GM12878 (cell line): ENCODE measurements around the gene CLSTN2. TPM values are rescaled to one million over a fixed set of nuclear protein-coding genes. Genes with fewer than 3 reads are reported as not detected.

Experiments
- CTCF ChIP-seq, 3 experiments: IDR thresholded peaks in 2 of 3; conservative IDR thresholded peaks in 1 of 3; 2 replicates each; pipeline ENCODE4 v1.5.1; 2011; ENCODE audit warnings: low read depth in 3 of 3, low read length in 3 of 3, mild to moderate bottlenecking in 3 of 3, control low read depth in 2 of 3, moderate library complexity in 2 of 3, inconsistent platforms in 1 of 3, mixed read lengths in 1 of 3; ENCODE audit not compliant: control insufficient read depth in 2 of 3, insufficient read depth in 1 of 3; ENCODE audit errors: extremely low read depth in 1 of 3
- CUX1 ChIP-seq: IDR thresholded peaks from 2 replicates; pipeline ENCODE4 v1.6.1; 2012; ENCODE audit warnings: improper control_type of control experiment, low read depth, low read length; ENCODE audit not compliant: insufficient replicate concordance
- EZH2 ChIP-seq: IDR thresholded peaks from 2 replicates; pipeline ENCODE4 v1.6.1; 2012; ENCODE audit warnings: low read depth, mild to moderate bottlenecking, control low read depth, inconsistent platforms, low read length, borderline replicate concordance; ENCODE audit not compliant: control insufficient read depth
- HDGF ChIP-seq: fragments of 450-650 bp; IDR thresholded peaks from 2 replicates; pipeline ENCODE4 v1.6.1; 2016; ENCODE audit warnings: antibody characterized with exemption
- polyA plus RNA-seq, 11 experiments: library from polyadenylated mRNA; depleted of rRNA in 4 of 11; unstranded in 6 of 11; stranded (reverse) in 5 of 11; fragments of >200 nt; fragmentation: Nextera tagmentation in 4 of 11; fragmentation: Illumina TruSeq in 1 of 11; extraction: Ambion mirVana in 4 of 11; extraction: Trizol in 1 of 11; gene quantifications; 1 replicate in 1 of 11; 2 replicates in 10 of 11; pipeline versions ENCODE4 v1.2.1 to v1.2.3, GENCODE V29; 2011 to 2016; ENCODE audit warnings: inconsistent platforms in 2 of 11, missing spikeins in 2 of 11, low read depth in 1 of 11
- total RNA-seq, 4 experiments: library from RNA; depleted of rRNA in 3 of 4; stranded (reverse); fragments of >200 nt in 3 of 4; fragmentation: Illumina TruSeq in 1 of 4; extraction: Trizol in 1 of 4; gene quantifications; 2 replicates each; pipeline versions ENCODE4 v1.2.1 to v1.2.3, GENCODE V29; 2013 to 2021

CLSTN2 gene
- total and polyA plus RNA-seq, 10 of the 15 experiments (the other 5 are each of a cell fraction or from before 2014, with no cell fraction given), result under 0.01 to 0.10 (median under 0.01) TPM; not detected in 5

GRCh38 chr3:139928708-139929505, 6.1 kb upstream of the CLSTN2 start (continued):
- TF ChIP-seq CUX1 (no peak), CTCF (IDR thresholded peaks at IDR 0.05 in 2 of 3, conservative IDR thresholded peaks at IDR 0.05 in 1 of 3; ENCODE audit: control insufficient read depth in 2 of 3, extremely low read depth in 1 of 3, insufficient read depth in 1 of 3, low read depth in 3 of 3, low read length in 3 of 3) (no peak), EZH2 (no peak), HDGF (no peak)
